HepG2 (cell line): ENCODE results near the gene MICAL3. TPM values are rescaled to one million over a fixed set of nuclear protein-coding genes. Genes with fewer than 3 reads are reported as not detected.
A peak's percentile ranks its signal among the peaks of the same experiment; 100 is the strongest.

Experiments
- ATAC-seq: fragments of 200-7000 bp; cut with Tn5 transposase; 3 replicates; pipeline ENCODE4 v1.9.1; 2020; ENCODE audit warnings: mild to moderate bottlenecking, moderate library complexity
- BruUV-seq: library from RNA; stranded (reverse); fragments of 400-500 nt; replicated peaks from 2 replicates; lab custom pipeline; 2021; lab: Mats Ljungman, UMichigan
- CTCF ChIA-PET: fragments of 300-600 bp; formaldehyde crosslinking; extraction: SDS; loops from one replicate; lab custom pipeline; 2021; ENCODE audit warnings: low total read pairs, inconsistent platforms, low intra/inter-chr PET ratio; lab: Yijun Ruan, JAX
- POLR2A ChIA-PET: fragments of 350-600 bp; sonication (Branson Sonifier 250); formaldehyde crosslinking; loops from one replicate; lab custom pipeline; 2020; ENCODE audit warnings: antibody characterized with exemption, inconsistent platforms; lab: Yijun Ruan, JAX
- DNase-seq: peaks from one replicate; pipeline ENCODE4 v3.0.0-alpha.2; 2015; ENCODE audit warnings: low spot score
- FAIRE-seq: peaks from 3 replicates; lab custom pipeline; 2011; peaks lifted over from hg19 to GRCh38; lab: Jason Lieb, UNC
- H2AFZ ChIP-seq: one replicate; pipeline ENCODE4 v1.6.1; 2011; ENCODE audit warnings: low read length, inconsistent platforms
- H3K27ac ChIP-seq: fragments of 300-600 bp; 3 replicates; pipeline ENCODE4 v1.8.0; 2011; ENCODE audit warnings: mixed run types, mild to moderate bottlenecking, mixed read lengths, low read length, inconsistent platforms; ENCODE audit not compliant: insufficient read depth; ENCODE audit errors: extremely low read length
- H3K27me3 ChIP-seq, 2 experiments: fragments of 200-600 bp in 1 of 2; 2 replicates in 1 of 2; 3 replicates in 1 of 2; pipeline versions ENCODE4 v1.6.0 to v1.8.0; 2011; ENCODE audit warnings: low read length in 2 of 2, mild to moderate bottlenecking in 2 of 2, moderate library complexity in 2 of 2, inconsistent platforms in 1 of 2; ENCODE audit not compliant: insufficient read depth in 2 of 2, control insufficient read depth in 1 of 2
- H3K36me3 ChIP-seq, 2 experiments: fragments of 200-600 bp in 1 of 2; replicated peaks in 1 of 2; 2 replicates in 1 of 2; 3 replicates in 1 of 2; pipeline versions ENCODE4 v1.5.1 to v1.8.0; 2011; ENCODE audit warnings: low read length in 2 of 2, inconsistent platforms in 1 of 2; ENCODE audit not compliant: insufficient read depth in 2 of 2, control insufficient read depth in 1 of 2
- H3K4me1 ChIP-seq: 2 replicates; pipeline ENCODE4 v1.5.1; 2012; ENCODE audit warnings: low read length, inconsistent platforms; ENCODE audit not compliant: insufficient read depth
- H3K4me2 ChIP-seq: 2 replicates; pipeline ENCODE4 v1.6.0; 2011; ENCODE audit warnings: low read depth, low read length, inconsistent platforms
- H3K4me3 ChIP-seq, 3 experiments: fragments of 200-600 bp in 1 of 3; sonication (generic), shearing (Covaris generic) in 1 of 3; replicated peaks in 1 of 3; 2 replicates each; pipeline ENCODE4 v1.5.1; 2011 to 2016; ENCODE audit warnings: low read length in 3 of 3, inconsistent platforms in 2 of 3, low read depth in 2 of 3, mild to moderate bottlenecking in 2 of 3, control low read depth in 1 of 3, mixed read lengths in 1 of 3; ENCODE audit not compliant: insufficient read depth in 1 of 3
- H3K79me2 ChIP-seq: one replicate; pipeline ENCODE4 v1.6.1; 2011; ENCODE audit warnings: low read length, inconsistent platforms; ENCODE audit not compliant: insufficient read depth
- H3K9ac ChIP-seq: 2 replicates; pipeline ENCODE4 v1.6.0; 2011; ENCODE audit warnings: mild to moderate bottlenecking, low read depth, low read length, inconsistent platforms; ENCODE audit not compliant: insufficient read depth
- H3K9me3 ChIP-seq: 2 replicates; pipeline ENCODE4 v1.5.1; 2012; ENCODE audit warnings: mild to moderate bottlenecking, low read length
- H4K20me1 ChIP-seq: 2 replicates; pipeline ENCODE4 v1.6.0; 2011; ENCODE audit warnings: inconsistent platforms, mild to moderate bottlenecking, low read length, moderate library complexity; ENCODE audit not compliant: insufficient read depth
- CCAR2 ChIP-seq: fragments of 200-400 bp; formaldehyde crosslinking; optimal IDR thresholded peaks from 2 replicates; pipeline ENCODE3; 2018; ENCODE audit warnings: low read depth, mild to moderate bottlenecking, low read length, moderate library complexity
- ELF1 ChIP-seq: sonication (generic); formaldehyde crosslinking; IDR thresholded peaks from 2 replicates; pipeline ENCODE4 v1.4.0; 2020; ENCODE audit warnings: missing genetic modification reagents
- MIER2 ChIP-seq: IDR thresholded peaks from 2 replicates; pipeline ENCODE4 v1.6.1; 2016; ENCODE audit warnings: missing biosample characterization, missing genetic modification reagents
- PAXIP1 ChIP-seq: sonication (generic); formaldehyde crosslinking; conservative IDR thresholded peaks from 2 replicates; pipeline ENCODE4 v1.4.0; 2020; ENCODE audit warnings: mild to moderate bottlenecking, missing genetic modification reagents, moderate library complexity
- SIX1 ChIP-seq: sonication (generic); formaldehyde crosslinking; IDR thresholded peaks from 2 replicates; pipeline ENCODE4 v1.4.0; 2020; ENCODE audit warnings: missing genetic modification reagents, borderline replicate concordance
- SMAD9 ChIP-seq: sonication (generic); formaldehyde crosslinking; IDR thresholded peaks from 2 replicates; pipeline ENCODE4 v1.5.1; 2020; ENCODE audit warnings: mild to moderate bottlenecking, missing genetic modification reagents
- TMF1 ChIP-seq: sonication (generic); formaldehyde crosslinking; IDR thresholded peaks from 2 replicates; pipeline ENCODE4 v1.8.1; 2022; ENCODE audit warnings: low read depth, missing genetic modification reagents
- U2AF1 ChIP-seq: fragments of 200-400 bp; formaldehyde crosslinking; optimal IDR thresholded peaks from 2 replicates; pipeline ENCODE3; 2017; ENCODE audit warnings: mild to moderate bottlenecking, low read depth, low read length
- ZNF20 ChIP-seq: sonication (generic); formaldehyde crosslinking; IDR thresholded peaks from 2 replicates; pipeline ENCODE4 v1.4.0; 2020; ENCODE audit warnings: mild to moderate bottlenecking, moderate library complexity, missing genetic modification reagents
- ZNF646 ChIP-seq: sonication (generic); formaldehyde crosslinking; IDR thresholded peaks from 2 replicates; pipeline ENCODE4 v1.9.0; 2021; ENCODE audit warnings: mild to moderate bottlenecking, missing genetic modification reagents
- ZSCAN25 ChIP-seq: sonication (generic); formaldehyde crosslinking; IDR thresholded peaks from 2 replicates; pipeline ENCODE4 v1.8.0; 2022; ENCODE audit warnings: mild to moderate bottlenecking, missing genetic modification reagents
- ZSCAN9 ChIP-seq: IDR thresholded peaks from 2 replicates; pipeline ENCODE4 v1.6.1; 2016; ENCODE audit warnings: borderline replicate concordance
- WGBS: methylation state at CpG from one replicate; pipeline ENCODE4 v1.1.6; 2017; ENCODE audit warnings: low lambda C conversion rate; 5-methylcytosine and 5-hydroxymethylcytosine counted together
- in situ Hi-C: cut with HindIII; loops from 2 replicates; pipeline ENCODE4 v1.10.0; 2017; ENCODE audit warnings: low pct_unique_long_range_greater_than_20kb; ENCODE audit not compliant: extremely low pct_ligation_motif_present
- intact Hi-C: fragments of 100-400 bp; cut with micrococcal nuclease; formaldehyde crosslinking; loops from one replicate; pipeline ENCODE4 v1.10.0; 2022; ENCODE audit not compliant: unreplicated experiment
- polyA plus RNA-seq, 8 experiments: library from polyadenylated mRNA; depleted of rRNA in 3 of 8; stranded (reverse) in 7 of 8; unstranded in 1 of 8; fragments of >200 nt; fragmentation: Illumina TruSeq in 4 of 8; extraction: Trizol in 4 of 8; gene quantifications; 2 replicates each; pipeline versions ENCODE4 v1.2.1 to v1.2.3, GENCODE V29; 2011 to 2016; ENCODE audit warnings: low read depth in 4 of 8, missing spikeins in 1 of 8, mixed read lengths in 1 of 8; ENCODE audit not compliant: insufficient read depth in 1 of 8
- total RNA-seq, 5 experiments: library from RNA; depleted of rRNA; stranded (reverse); fragments of >200 nt; fragmentation: Illumina TruSeq; extraction: Trizol; gene quantifications; 2 replicates each; pipeline ENCODE4 v1.2.3, GENCODE V29; 2016; ENCODE audit warnings: low read depth in 1 of 5

Gene MICAL3
- total and polyA plus RNA-seq, 2 of the 13 experiments (the other 11 are each of a cell fraction or from before 2014, with no cell fraction given): 5.3 to 12.5 TPM

DNA sequence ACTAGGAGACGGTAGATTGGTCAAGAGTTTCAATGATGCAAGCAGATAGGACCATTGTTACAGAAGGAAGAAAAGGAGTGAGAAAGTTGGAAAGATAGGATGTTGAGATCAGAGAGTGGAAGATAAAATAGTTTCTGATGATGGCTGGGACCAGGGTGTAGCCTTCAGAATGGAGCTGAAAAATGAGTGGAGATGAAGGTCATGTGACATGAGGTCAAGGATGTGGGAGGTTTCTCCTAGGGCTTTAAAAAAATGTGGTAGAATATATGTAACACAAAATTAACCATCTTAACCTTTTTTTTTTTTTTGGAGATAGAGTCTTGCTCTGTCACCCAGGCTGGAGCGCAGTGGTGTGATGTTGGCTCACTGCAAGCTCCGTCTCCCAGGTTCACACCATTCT is 35.1 kb upstream of the MICAL3 start:
- peak overlapping the region; percentile 32; the same call in 1 of the 2 replicates for H3K4me2 ChIP-seq
- ATAC-seq (no peak), FAIRE-seq (no peak), DNase-seq (no peak)
- H3K36me3 ChIP-seq: no peaks in the 10 kb centered on the region
- no peaks in the 10 kb centered on the region for H3K79me2 ChIP-seq
- intact Hi-C loops: no loop called here
- no peaks in the 10 kb centered on the region for H3K9me3 ChIP-seq
- no TSS peak for BruUV-seq
- POLR2A ChIA-PET: interaction anchor here (2.2 kb wide), 1 partner anchor 18 kb away, joined by 5 read pairs; the partner anchor contains the start of gene PEX26
- no peaks in the 10 kb centered on the region for H3K27me3 ChIP-seq
- peaks cover 78% of the 10 kb centered on the region for H3K4me1 ChIP-seq
- 94% methylated on average over 3 of the region's 3 CpGs for WGBS
- H3K9ac ChIP-seq: no peak overlapping the region
- in situ Hi-C loops: no loop called here
- no peak for TF ChIP-seq U2AF1
- no peak for TF ChIP-seq ZSCAN25 (CRISPR knock-in tag)
- TF ChIP-seq PAXIP1 (CRISPR knock-in tag): no peak
- TF ChIP-seq ZNF20: no peak
- TF ChIP-seq SIX1 (CRISPR knock-in tag): no peak
- no peak for TF ChIP-seq CCAR2
- no peak for TF ChIP-seq ZNF646 (CRISPR knock-in tag)
- TF ChIP-seq SMAD9 (CRISPR knock-in tag): no peak
- TF ChIP-seq ELF1: no peak
- no peak for TF ChIP-seq MIER2 (CRISPR knock-in tag)
- TF ChIP-seq TMF1: no peak
- no peak for TF ChIP-seq ZSCAN9 (CRISPR knock-in tag)
- CTCF ChIA-PET: no interaction called here
- no peak overlapping the region for H3K27ac ChIP-seq
- H2AFZ ChIP-seq: peak overlapping the region; percentile 12
- H3K4me3 ChIP-seq: no peak overlapping the region
- no peaks in the 10 kb centered on the region for H4K20me1 ChIP-seq
